Measurements from ENCODE around the gene ALOX12B.
A peak's percentile ranks its signal among the peaks of the same experiment; 100 is the strongest.

Gene ALOX12B

GRCh38 chr17:8087075-8087951, at the start of gene ALOX12B:
Gene ALOX12B, minus strand, starts transcription at chr17:8087716. Its CDS starts 274 bp downstream, at chr17:8087442.
- no peak for DNase-seq (ENCODE audit: low read depth)

GRCh38 chr17:8133941-8134340, 46.4 kb upstream of the ALOX12B start:
- DNase-seq (ENCODE audit: low read depth) = no peak

- no peak for DNase-seq (ENCODE audit: low read depth)
These were observed 45.9 kb upstream of the ALOX12B start for GRCh38 chr17:8133399-8133798.

- no peak for DNase-seq (ENCODE audit: low read depth)
These were observed 44.4 kb upstream of the ALOX12B start for GRCh38 chr17:8131844-8132441.

- no peak for DNase-seq (ENCODE audit: low read depth)
These were observed 40.7 kb upstream of the ALOX12B start for GRCh38 chr17:8128125-8128784.

- no peak for DNase-seq (ENCODE audit: low read depth)
These were observed 39.1 kb upstream of the ALOX12B start for GRCh38 chr17:8126491-8127066.

- DNase-seq (ENCODE audit: low read depth) = no peak
These were observed 38.5 kb upstream of the ALOX12B start for GRCh38 chr17:8125947-8126490.

GRCh38 chr17:8125154-8125946, 37.8 kb upstream of the ALOX12B start:
- no peak for DNase-seq (ENCODE audit: low read depth)

GRCh38 chr17:8124350-8125153, 37.0 kb upstream of the ALOX12B start:
- no peak for DNase-seq (ENCODE audit: low read depth)

GRCh38 chr17:8123695-8124349, 36.3 kb upstream of the ALOX12B start, which contains the start of gene HES7:
Gene HES7, minus strand, starts transcription at chr17:8124106. Its CDS starts 22 bp downstream, at chr17:8124084.
- DNase-seq (ENCODE audit: low read depth) = no peak

GRCh38 chr17:8122924-8123694, 35.6 kb upstream of the ALOX12B start:
- no peak for DNase-seq (ENCODE audit: low read depth)

- DNase-seq (ENCODE audit: low read depth) = peak; percentile 51
These were observed 35.0 kb upstream of the ALOX12B start for GRCh38 chr17:8122422-8122923.

- DNase-seq (ENCODE audit: low read depth) = peak; percentile 61
These were observed 34.3 kb upstream of the ALOX12B start for GRCh38 chr17:8121681-8122421.

- no peak for DNase-seq (ENCODE audit: low read depth)
These were observed 33.8 kb upstream of the ALOX12B start for GRCh38 chr17:8121407-8121680.

GRCh38 chr17:8120520-8121406, 33.2 kb upstream of the ALOX12B start:
- DNase-seq (ENCODE audit: low read depth) = peak; percentile 69

GRCh38 chr17:8119581-8120519, 32.3 kb upstream of the ALOX12B start:
- DNase-seq (ENCODE audit: low read depth) = peak; percentile 90
